ENCODE results near the gene RNGTT.

- TF ChIP-seq CTCF (conservative IDR thresholded peaks at IDR 0.05) (no peak), ZFX (IDR thresholded peaks at IDR 0.05) (no peak)
Observed at GRCh38 chr6:88808381-88808780, 155.0 kb downstream of the RNGTT start.

Data from C4-2B (cell line).